ENCODE results near the gene GCA. TPM values are rescaled to one million over a fixed set of nuclear protein-coding genes. Genes with fewer than 3 reads are reported as not detected.
A peak's percentile ranks its signal among the peaks of the same experiment; 100 is the strongest.

The GCA gene
- total RNA-seq, 1 experiment from 2014 or later, result 7.0 TPM

- no TSS peak for BruUV-seq (replicated peaks)
- no peak for DNase-seq (ENCODE audit: low spot score)
- ChIA-PET POLR2A (ENCODE audit: low non-redundant PET) (no interaction called here), CTCF (no interaction called here)
- intact Hi-C loops (cut with micrococcal nuclease; ENCODE audit: unreplicated experiment), result no loop called here
- no peak overlapping the region for H3K4me3 ChIP-seq (ENCODE audit: low read depth, low read length, poor library complexity, severe bottlenecking)
- no peaks in the 10 kb centered on the region for H3K4me1 ChIP-seq (ENCODE audit: insufficient read depth, low read length, poor library complexity, severe bottlenecking)
- no peak overlapping the region for H3K27ac ChIP-seq (ENCODE audit: low read depth, low read length, poor library complexity, severe bottlenecking)
- no peaks in the 10 kb centered on the region for H3K36me3 ChIP-seq (ENCODE audit: insufficient read depth, low read length, poor library complexity, severe bottlenecking)
- no peaks in the 10 kb centered on the region for H3K27me3 ChIP-seq (replicated peaks; ENCODE audit: insufficient read depth, low read depth, low read length, poor library complexity)
- no peaks in the 10 kb centered on the region for H3K9me3 ChIP-seq (ENCODE audit: low read depth, low read length, poor library complexity, severe bottlenecking)
- TF ChIP-seq, protein P1, sequence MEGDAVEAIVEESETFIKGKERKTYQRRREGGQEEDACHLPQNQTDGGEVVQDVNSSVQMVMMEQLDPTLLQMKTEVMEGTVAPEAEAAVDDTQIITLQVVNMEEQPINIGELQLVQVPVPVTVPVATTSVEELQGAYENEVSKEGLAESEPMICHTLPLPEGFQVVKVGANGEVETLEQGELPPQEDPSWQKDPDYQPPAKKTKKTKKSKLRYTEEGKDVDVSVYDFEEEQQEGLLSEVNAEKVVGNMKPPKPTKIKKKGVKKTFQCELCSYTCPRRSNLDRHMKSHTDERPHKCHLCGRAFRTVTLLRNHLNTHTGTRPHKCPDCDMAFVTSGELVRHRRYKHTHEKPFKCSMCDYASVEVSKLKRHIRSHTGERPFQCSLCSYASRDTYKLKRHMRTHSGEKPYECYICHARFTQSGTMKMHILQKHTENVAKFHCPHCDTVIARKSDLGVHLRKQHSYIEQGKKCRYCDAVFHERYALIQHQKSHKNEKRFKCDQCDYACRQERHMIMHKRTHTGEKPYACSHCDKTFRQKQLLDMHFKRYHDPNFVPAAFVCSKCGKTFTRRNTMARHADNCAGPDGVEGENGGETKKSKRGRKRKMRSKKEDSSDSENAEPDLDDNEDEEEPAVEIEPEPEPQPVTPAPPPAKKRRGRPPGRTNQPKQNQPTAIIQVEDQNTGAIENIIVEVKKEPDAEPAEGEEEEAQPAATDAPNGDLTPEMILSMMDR (conservative IDR thresholded peaks at IDR 0.05; ENCODE audit: low read depth, low read length), result no peak
- TF ChIP-seq EZH2 (IDR thresholded peaks at IDR 0.05; ENCODE audit: borderline replicate concordance, low read depth, low read length, poor library complexity, severe bottlenecking), result no peak
Observed at GRCh38 chr2:162320864-162321517, 22.9 kb upstream of the GCA start.

DNA sequence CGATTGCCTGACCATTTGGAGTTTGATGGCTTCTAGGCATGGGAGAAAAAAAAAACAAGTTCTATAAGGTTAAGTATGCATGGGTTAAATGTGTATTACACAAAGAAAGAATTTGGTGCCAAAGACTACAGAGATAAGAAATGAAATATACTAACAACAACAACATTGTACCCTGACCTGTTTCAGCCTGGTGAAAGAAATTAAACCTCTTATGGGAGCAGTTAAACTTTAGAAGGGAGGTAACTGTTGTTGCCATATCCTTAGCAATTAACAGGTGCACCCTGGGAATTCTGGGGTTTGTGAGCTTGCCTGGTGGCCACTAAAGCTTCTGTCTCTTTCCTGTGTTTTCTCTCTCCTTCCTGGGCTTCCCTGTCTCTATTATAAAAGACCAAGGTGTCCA, 19.0 kb upstream of the GCA start:
- POLR2A ChIA-PET (ENCODE audit: low non-redundant PET), result no interaction called here
- no peak for DNase-seq (ENCODE audit: low spot score)
- no peak overlapping the region for H3K27ac ChIP-seq (ENCODE audit: low read depth, low read length, poor library complexity, severe bottlenecking)
- intact Hi-C loops (cut with micrococcal nuclease; ENCODE audit: unreplicated experiment), result no loop called here
- no peaks in the 10 kb centered on the region for H3K9me3 ChIP-seq (ENCODE audit: low read depth, low read length, poor library complexity, severe bottlenecking)
- H3K4me3 ChIP-seq (ENCODE audit: low read depth, low read length, poor library complexity, severe bottlenecking), result no peak overlapping the region
- no TSS peak for BruUV-seq (replicated peaks)
- no peaks in the 10 kb centered on the region for H3K36me3 ChIP-seq (ENCODE audit: insufficient read depth, low read length, poor library complexity, severe bottlenecking)
- CTCF ChIA-PET, result no interaction called here
- no peaks in the 10 kb centered on the region for H3K4me1 ChIP-seq (ENCODE audit: insufficient read depth, low read length, poor library complexity, severe bottlenecking)
- no peaks in the 10 kb centered on the region for H3K27me3 ChIP-seq (replicated peaks; ENCODE audit: insufficient read depth, low read depth, low read length, poor library complexity)
- TF ChIP-seq, protein P1 (conservative IDR thresholded peaks at IDR 0.05; ENCODE audit: low read depth, low read length), result no peak
- no peak for TF ChIP-seq EZH2 (IDR thresholded peaks at IDR 0.05; ENCODE audit: borderline replicate concordance, low read depth, low read length, poor library complexity, severe bottlenecking)

DNA sequence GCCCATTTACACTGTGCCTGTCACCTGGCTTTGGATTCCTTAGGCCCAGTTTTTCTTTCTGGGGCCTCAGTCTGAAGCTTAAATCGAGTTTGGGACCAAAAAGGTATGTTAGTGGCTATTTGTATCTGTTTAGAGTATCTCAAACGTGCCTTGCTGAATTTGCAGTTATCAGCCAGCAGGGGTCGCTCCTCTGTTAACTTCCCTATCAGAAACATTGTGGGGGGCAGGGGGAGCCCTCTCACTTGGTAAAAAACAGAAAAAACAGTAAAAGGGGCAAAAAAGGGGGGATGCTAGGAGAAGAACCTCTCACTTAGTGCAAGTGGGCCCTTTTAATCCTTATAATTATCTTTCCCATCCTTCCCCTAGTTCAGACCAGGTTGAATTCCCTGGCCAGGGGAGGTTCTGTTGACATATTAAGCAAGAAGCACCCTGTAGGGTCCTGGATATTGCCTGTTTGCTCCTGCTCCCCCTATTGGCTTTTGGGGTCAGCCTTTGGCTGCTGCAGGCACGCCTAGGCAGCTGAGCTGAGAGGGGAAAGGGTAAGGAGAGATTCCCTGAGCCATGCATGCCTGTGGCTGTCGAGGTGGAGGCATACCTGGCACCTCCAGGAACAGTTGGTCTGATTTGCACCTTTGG, 16.7 kb upstream of the GCA start:
- no peak for DNase-seq (ENCODE audit: low spot score)
- POLR2A ChIA-PET (ENCODE audit: low non-redundant PET), result no interaction called here
- no TSS peak for BruUV-seq (replicated peaks)
- Histone ChIP-seq H3K9me3 (ENCODE audit: low read depth, low read length, poor library complexity, severe bottlenecking) (no peaks in the 10 kb centered on the region), H3K36me3 (ENCODE audit: insufficient read depth, low read length, poor library complexity, severe bottlenecking) (no peaks in the 10 kb centered on the region), H3K4me1 (ENCODE audit: insufficient read depth, low read length, poor library complexity, severe bottlenecking) (no peaks in the 10 kb centered on the region), H3K27me3 (replicated peaks; ENCODE audit: insufficient read depth, low read depth, low read length, poor library complexity) (no peaks in the 10 kb centered on the region), H3K27ac (ENCODE audit: low read depth, low read length, poor library complexity, severe bottlenecking) (no peak overlapping the region), H3K4me3 (ENCODE audit: low read depth, low read length, poor library complexity, severe bottlenecking) (no peak overlapping the region)
- TF ChIP-seq EZH2 (IDR thresholded peaks at IDR 0.05; ENCODE audit: borderline replicate concordance, low read depth, low read length, poor library complexity, severe bottlenecking), result no peak
- TF ChIP-seq, protein P1 (conservative IDR thresholded peaks at IDR 0.05; ENCODE audit: low read depth, low read length), result peak; percentile 65
- CTCF ChIA-PET, result no interaction called here
- intact Hi-C loops (cut with micrococcal nuclease; ENCODE audit: unreplicated experiment), result no loop called here
